Measurements from ENCODE around the gene MYO18A.

GRCh38 chr17:29050176-29050575 is 130.0 kb downstream of the MYO18A start:
- TF ChIP-seq, protein P1, sequence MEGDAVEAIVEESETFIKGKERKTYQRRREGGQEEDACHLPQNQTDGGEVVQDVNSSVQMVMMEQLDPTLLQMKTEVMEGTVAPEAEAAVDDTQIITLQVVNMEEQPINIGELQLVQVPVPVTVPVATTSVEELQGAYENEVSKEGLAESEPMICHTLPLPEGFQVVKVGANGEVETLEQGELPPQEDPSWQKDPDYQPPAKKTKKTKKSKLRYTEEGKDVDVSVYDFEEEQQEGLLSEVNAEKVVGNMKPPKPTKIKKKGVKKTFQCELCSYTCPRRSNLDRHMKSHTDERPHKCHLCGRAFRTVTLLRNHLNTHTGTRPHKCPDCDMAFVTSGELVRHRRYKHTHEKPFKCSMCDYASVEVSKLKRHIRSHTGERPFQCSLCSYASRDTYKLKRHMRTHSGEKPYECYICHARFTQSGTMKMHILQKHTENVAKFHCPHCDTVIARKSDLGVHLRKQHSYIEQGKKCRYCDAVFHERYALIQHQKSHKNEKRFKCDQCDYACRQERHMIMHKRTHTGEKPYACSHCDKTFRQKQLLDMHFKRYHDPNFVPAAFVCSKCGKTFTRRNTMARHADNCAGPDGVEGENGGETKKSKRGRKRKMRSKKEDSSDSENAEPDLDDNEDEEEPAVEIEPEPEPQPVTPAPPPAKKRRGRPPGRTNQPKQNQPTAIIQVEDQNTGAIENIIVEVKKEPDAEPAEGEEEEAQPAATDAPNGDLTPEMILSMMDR (IDR thresholded peaks at IDR 0.05), result no peak
- TF ChIP-seq POLR2A (IDR thresholded peaks at IDR 0.05), result no peak
